ENCODE results near the gene FPGS. TPM values are rescaled to one million over a fixed set of nuclear protein-coding genes. Genes with fewer than 3 reads are reported as not detected.
"Not testable (repeated sequence)": the region's sequence is repeated elsewhere in the genome, so short reads cannot be mapped to it uniquely, and the experiment has no call there.

FPGS gene
- total RNA-seq, 1 donor from 2014 or later = 32.8 TPM

- Mint-ChIP-seq H3K4me3 (peak overlapping the region; percentile 80), H3K9me3 (no peaks in the 10 kb centered on the region), H3K27ac (no peak overlapping the region), H3K4me1 (peaks cover 4% of the 10 kb centered on the region), H3K36me3 (no peaks in the 10 kb centered on the region), H3K27me3 (ENCODE audit: insufficient read depth, low read depth) (peaks cover 36% of the 10 kb centered on the region)
- no peaks in the 10 kb centered on the region for H3K79me2 ChIP-seq (ENCODE audit: low read depth)
- peak overlapping the region; percentile 99 for H3K4me2 ChIP-seq
- H3K27ac ChIP-seq = no peak overlapping the region
- peaks cover 6% of the 10 kb centered on the region for H3K4me1 ChIP-seq
- peaks cover 49% of the 10 kb centered on the region for H4K20me1 ChIP-seq (ENCODE audit: low read depth)
- H3K9ac ChIP-seq = no peak overlapping the region
- peak overlapping the region; percentile 78 for H2AFZ ChIP-seq (replicated peaks)
- DNase-seq (ENCODE audit: low spot score) = peak; percentile 86
- peak overlapping the region; percentile 85 for H3K4me3 ChIP-seq
- no peaks in the 10 kb centered on the region for H3K9me3 ChIP-seq (ENCODE audit: low read depth)
- no peaks in the 10 kb centered on the region for H3K36me3 ChIP-seq
- TF ChIP-seq EZH2 (IDR thresholded peaks at IDR 0.05) = peak; percentile 35
- TF ChIP-seq CTCF (IDR thresholded peaks at IDR 0.05) = no peak
- no peak for TF ChIP-seq EZH2phosphoT487 (IDR thresholded peaks at IDR 0.05)
- peaks cover 50% of the 10 kb centered on the region for H3K27me3 ChIP-seq
- peaks cover 18% of the 10 kb centered on the region for H3F3A ChIP-seq (ENCODE audit: low read depth)
Measured at GRCh38 chr9:127754099-127755060, 48.3 kb upstream of the FPGS start.

GRCh38 chr9:127755061-127756060, 47.3 kb upstream of the FPGS start:
- no peak overlapping the region for H3K9ac ChIP-seq
- H3K4me2 ChIP-seq = peak overlapping the region; percentile 99
- no peak for TF ChIP-seq EZH2 (IDR thresholded peaks at IDR 0.05)
- H3K36me3 ChIP-seq = no peaks in the 10 kb centered on the region
- Mint-ChIP-seq H3K4me3 (peak overlapping the region; percentile 75), H3K36me3 (no peaks in the 10 kb centered on the region), H3K27ac (no peak overlapping the region), H3K4me1 (peaks cover 4% of the 10 kb centered on the region), H3K27me3 (ENCODE audit: insufficient read depth, low read depth) (peaks cover 34% of the 10 kb centered on the region), H3K9me3 (no peaks in the 10 kb centered on the region)
- no peaks in the 10 kb centered on the region for H3K79me2 ChIP-seq (ENCODE audit: low read depth)
- H3K4me3 ChIP-seq = peak overlapping the region; percentile 85
- H2AFZ ChIP-seq (replicated peaks) = peak overlapping the region; percentile 78
- H3F3A ChIP-seq (ENCODE audit: low read depth) = peaks cover 18% of the 10 kb centered on the region
- H3K27me3 ChIP-seq = peaks cover 50% of the 10 kb centered on the region
- no peaks in the 10 kb centered on the region for H3K9me3 ChIP-seq (ENCODE audit: low read depth)
- H4K20me1 ChIP-seq (ENCODE audit: low read depth) = peaks cover 49% of the 10 kb centered on the region
- peak; percentile 89 for DNase-seq (ENCODE audit: low spot score)
- peaks cover 6% of the 10 kb centered on the region for H3K4me1 ChIP-seq
- no peak overlapping the region for H3K27ac ChIP-seq

GRCh38 chr9:127756233-127756632, 46.4 kb upstream of the FPGS start:
- Mint-ChIP-seq H3K4me3 (peak overlapping the region; percentile 75), H3K9me3 (no peaks in the 10 kb centered on the region), H3K27ac (no peak overlapping the region), H3K36me3 (no peaks in the 10 kb centered on the region), H3K27me3 (ENCODE audit: insufficient read depth, low read depth) (peaks cover 34% of the 10 kb centered on the region), H3K4me1 (peaks cover 4% of the 10 kb centered on the region)
- Histone ChIP-seq H3K79me2 (ENCODE audit: low read depth) (no peaks in the 10 kb centered on the region), H3K9me3 (ENCODE audit: low read depth) (no peaks in the 10 kb centered on the region), H3K27ac (no peak overlapping the region), H3F3A (ENCODE audit: low read depth) (peaks cover 18% of the 10 kb centered on the region), H3K36me3 (no peaks in the 10 kb centered on the region), H3K4me3 (no peak overlapping the region), H3K9ac (no peak overlapping the region), H3K4me2 (no peak overlapping the region), H2AFZ (replicated peaks) (no peak overlapping the region), H3K27me3 (peaks cover 50% of the 10 kb centered on the region), H3K4me1 (peaks cover 6% of the 10 kb centered on the region), H4K20me1 (ENCODE audit: low read depth) (peaks cover 41% of the 10 kb centered on the region)
- DNase-seq (ENCODE audit: low spot score) = no peak
- no peak for TF ChIP-seq CTCF (IDR thresholded peaks at IDR 0.05)
- no peak for TF ChIP-seq EZH2phosphoT487 (IDR thresholded peaks at IDR 0.05)
- TF ChIP-seq EZH2 (IDR thresholded peaks at IDR 0.05) = no peak

- H3K27ac Mint-ChIP-seq; DNase-seq (ENCODE audit: low spot score); H3K4me3 Mint-ChIP-seq; H3K9ac ChIP-seq; H3K9me3 ChIP-seq (ENCODE audit: low read depth); H3K4me1 Mint-ChIP-seq; H3K36me3 Mint-ChIP-seq; H2AFZ ChIP-seq (replicated peaks); H3K9me3 Mint-ChIP-seq; H3K4me2 ChIP-seq; H3K27ac ChIP-seq; H3K4me3 ChIP-seq; H3K79me2 ChIP-seq (ENCODE audit: low read depth); H3K36me3 ChIP-seq: not testable (repeated sequence)
- H3K27me3 ChIP-seq = peaks cover 47% of the 10 kb centered on the region
- peaks cover 18% of the 10 kb centered on the region for H3F3A ChIP-seq (ENCODE audit: low read depth)
- H4K20me1 ChIP-seq (ENCODE audit: low read depth) = peaks cover 36% of the 10 kb centered on the region
- H3K4me1 ChIP-seq = peaks cover 10% of the 10 kb centered on the region
- peaks cover 34% of the 10 kb centered on the region for H3K27me3 Mint-ChIP-seq (ENCODE audit: insufficient read depth, low read depth)
Measured at GRCh38 chr9:127756776-127757175, 45.9 kb upstream of the FPGS start.
